HK-2 (cell line): Measurements from ENCODE around the gene LY6G6C.
"Not testable (repeated sequence)": the region's sequence is repeated elsewhere in the genome, so short reads cannot be mapped to it uniquely, and the experiment has no call there.

Source experiments
- DNase-seq: peaks from one replicate; pipeline ENCODE4 v3.0.0-alpha.2; 2018; ENCODE audit not compliant: unreplicated experiment

Gene LY6G6C

DNA sequence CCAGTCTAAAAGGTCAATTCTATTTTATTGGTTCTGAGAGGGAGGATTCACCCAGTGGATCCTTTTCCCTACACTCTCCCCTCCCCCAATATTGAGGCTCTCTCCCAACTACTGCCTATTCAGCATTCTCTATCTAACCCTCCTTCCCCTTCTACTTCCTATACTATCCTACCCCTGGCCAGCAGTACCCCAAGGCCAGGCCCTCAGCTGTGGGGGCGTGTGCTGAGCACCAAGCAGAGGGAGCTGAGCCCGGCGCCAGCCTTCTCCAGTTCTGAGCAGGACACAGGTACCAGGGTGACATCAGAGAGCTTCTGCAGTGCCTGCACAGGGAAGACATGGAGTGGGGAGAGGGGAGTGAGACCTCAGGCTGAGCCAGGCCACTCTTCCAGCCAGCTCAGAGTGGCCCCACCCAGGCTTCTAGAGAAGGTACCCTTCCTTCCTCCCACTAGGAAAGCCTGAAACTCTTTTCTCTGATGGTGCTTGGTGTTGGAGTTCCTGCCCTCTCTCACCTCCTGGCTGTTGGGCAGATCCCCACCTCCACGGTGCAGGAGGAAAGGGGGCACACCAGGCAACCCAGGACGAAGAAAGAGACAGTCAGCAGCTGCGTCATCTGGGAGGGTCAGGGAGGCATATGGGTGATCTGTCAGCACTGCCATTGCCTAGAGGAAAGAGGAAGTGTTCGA, 5.6 kb upstream of the LY6G6C start:
- no peak for DNase-seq

DNA sequence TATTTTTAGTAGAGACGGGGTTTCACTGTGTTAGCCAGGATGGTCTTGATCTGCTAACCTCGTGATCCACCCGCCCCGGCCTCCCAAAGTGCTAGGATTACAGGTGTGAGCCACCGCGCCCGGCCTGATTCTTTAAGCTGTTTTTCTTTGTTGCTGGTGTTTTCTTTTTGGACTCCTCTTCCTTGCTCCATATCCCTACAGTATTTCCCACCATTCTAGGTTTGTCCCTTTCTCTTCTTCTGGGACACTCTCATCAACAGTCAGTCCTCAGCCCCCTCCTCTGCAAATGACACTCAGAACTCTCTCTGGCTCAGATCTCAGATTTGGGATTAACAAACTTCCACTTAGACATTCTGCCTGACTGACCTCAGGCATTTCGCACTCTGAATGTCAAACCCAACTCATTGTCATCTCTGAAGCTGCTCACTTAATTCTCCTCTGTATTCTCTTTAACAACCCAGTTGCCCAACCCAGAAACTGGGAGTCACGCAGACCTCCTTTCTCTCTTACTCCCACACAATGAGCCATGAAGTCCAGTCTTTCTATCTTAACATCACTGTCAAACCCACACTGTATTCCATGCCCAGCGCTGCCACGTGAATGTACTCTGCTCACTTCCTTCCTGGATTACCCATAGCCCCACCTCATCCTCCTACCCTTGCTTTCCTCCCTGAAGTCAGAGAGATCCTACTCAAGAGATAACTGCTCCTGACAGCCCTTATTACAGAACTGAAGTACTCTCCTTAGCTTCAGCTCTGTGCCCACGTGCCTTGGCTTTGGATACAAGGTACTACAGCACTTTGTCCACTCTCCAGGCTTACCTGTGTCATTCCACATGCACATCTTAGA, 4.2 kb upstream of the LY6G6C start:
- DNase-seq: no peak

DNA sequence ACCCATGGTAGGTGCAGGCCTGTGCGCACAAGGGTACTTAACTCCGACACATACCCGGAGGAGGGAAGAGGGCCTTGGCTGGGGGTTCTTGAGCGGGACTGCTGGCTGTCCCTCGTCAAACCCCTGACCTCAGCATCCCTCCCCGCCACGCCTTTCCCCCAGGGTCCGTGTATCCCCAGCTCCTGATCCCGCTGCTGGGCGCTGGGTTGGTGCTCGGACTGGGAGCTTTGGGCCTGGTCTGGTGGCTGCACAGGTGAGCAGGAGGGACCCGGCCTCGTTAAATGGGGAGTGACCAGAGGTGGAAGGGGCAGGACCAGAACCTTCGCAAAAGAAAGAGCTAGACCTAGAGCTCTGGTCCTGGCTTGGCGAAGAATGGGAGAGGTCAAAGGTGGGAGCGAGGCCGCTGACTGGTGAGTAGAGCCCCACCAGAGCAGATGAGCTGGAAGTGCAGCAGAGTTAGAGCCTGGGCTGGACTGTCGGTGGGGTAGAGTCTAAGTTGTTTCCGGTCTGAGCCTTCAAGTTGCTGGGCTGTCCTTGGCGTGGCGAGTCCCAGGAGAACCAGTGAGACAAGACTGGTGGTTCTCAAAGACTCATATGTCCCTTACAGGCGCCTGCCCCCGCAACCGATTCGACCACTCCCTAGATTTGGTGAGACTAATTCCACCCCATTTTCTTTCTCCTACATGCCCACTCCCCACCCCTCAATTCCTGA, 2.6 kb upstream of the LY6G6C start:
- DNase-seq: no peak

- DNase-seq: no peak
Observed at GRCh38 chr6:31723245-31723979, 1.9 kb upstream of the LY6G6C start, which contains the start of gene MPIG6B. MPIG6B (plus strand) TSS chr6:31723373; CDS start chr6:31723384, 11 bp downstream.

- no peak for DNase-seq
Observed at GRCh38 chr6:31722173-31722572, 627 bp upstream of the LY6G6C start.

- DNase-seq: no peak
Observed at GRCh38 chr6:31720196-31720770, 1.3 kb downstream of the LY6G6C start.

DNA sequence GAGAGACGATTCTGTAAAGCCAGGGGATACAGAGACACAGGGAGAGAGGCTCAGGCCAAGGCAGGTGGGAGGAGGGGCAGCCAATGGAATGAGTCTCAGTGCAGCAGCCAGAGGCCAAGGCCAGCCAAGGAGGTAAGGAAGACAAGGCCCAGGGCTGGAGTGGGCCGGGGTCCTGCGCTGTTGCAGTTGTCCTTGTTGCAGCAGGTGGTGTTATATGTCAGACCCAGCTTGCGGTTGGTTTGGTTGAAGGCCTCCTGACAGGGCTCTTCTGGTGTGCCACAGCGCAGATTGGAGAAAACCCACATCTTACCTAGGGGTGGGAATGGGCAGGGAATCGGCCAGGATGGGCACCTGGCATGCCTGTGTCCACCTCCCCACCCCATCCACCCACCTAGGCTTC, 2.5 kb downstream of the LY6G6C start:
- no peak for DNase-seq

- no peak for DNase-seq
Observed at GRCh38 chr6:31718265-31718664, 3.3 kb downstream of the LY6G6C start.

GRCh38 chr6:31717499-31718222, 3.9 kb downstream of the LY6G6C start:
- DNase-seq: no peak

GRCh38 chr6:31715022-31715958, 6.3 kb downstream of the LY6G6C start, which contains the start of gene LY6G6D:
LY6G6D (plus strand) TSS chr6:31715348; CDS start chr6:31715356, 8 bp downstream.
- no peak for DNase-seq

DNA sequence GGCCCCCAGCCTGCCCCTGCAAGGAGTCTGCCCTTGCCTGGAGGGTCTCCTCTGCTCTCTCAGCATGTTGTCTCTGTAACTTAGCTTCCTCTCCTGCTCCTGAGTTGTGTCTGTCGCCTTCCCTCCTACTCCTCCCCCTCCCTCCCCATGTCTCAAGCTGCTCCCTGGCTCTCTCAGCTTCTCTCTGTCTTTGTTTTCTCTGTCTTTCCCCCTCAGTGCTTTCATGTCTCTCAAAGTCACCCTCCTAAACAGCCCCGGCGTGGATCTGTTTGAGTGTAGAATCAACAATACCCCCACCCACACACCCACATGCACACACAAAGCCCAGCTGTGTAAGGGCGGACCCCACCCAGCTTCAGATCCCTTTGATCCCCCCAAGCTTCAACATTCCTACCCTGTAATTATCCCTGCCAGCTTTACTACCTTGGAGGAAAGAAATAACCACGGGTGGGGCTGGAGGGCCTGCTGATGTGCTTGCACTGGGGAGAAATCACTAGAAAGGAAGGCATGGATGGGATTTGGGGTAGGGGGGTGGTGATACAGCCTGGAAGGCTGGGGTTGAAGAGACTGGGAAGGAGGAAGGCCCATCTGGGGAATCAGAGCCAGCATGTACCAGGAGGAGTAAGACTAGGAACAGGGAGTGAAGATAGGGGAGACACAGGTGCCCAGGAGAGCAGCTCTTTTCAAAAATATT, 7.4 kb downstream of the LY6G6C start:
- no peak for DNase-seq

DNA sequence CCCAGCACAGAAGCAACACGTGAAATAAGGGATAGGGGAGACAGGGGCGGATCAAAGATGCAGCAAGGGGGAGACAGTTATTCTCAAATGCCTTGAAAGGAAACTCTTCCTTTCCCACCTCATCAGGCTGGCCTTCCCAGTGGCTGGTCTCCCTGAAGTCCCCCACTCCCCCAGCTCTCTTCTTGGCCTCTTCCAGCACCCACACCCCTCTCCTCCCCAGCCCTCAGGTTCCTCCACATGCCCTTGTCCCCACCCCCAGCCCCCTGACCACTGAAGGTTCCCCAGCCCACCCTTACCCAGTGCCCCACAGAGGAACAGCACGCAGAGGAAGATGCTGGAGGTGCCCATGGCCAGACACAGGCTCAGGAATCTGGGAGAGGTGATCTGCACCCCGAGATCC, 8.1 kb downstream of the LY6G6C start:
- DNase-seq: no peak

DNA sequence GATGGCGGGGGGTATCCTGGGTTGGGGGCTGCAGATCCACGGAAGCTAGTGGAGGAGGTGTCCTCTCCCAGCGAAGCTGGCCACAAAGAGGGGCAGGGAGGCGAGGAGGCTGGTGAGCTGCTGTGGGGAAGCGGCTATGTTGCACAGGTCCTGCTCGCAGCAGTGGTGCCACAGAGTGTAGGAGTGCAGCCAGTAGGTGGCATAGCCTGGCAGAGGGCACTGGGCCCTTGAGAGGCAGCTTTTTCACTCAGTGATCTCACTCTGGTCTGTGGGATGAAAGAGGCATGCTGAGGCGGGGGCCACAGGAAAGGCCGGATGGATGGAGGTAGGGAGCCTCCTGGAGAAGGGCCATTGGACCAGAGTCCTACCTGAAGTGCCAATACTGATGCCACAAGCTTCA, 9.2 kb downstream of the LY6G6C start:
- no peak for DNase-seq

GRCh38 chr6:31711233-31711632, 10.3 kb downstream of the LY6G6C start:
- DNase-seq: no peak

DNA sequence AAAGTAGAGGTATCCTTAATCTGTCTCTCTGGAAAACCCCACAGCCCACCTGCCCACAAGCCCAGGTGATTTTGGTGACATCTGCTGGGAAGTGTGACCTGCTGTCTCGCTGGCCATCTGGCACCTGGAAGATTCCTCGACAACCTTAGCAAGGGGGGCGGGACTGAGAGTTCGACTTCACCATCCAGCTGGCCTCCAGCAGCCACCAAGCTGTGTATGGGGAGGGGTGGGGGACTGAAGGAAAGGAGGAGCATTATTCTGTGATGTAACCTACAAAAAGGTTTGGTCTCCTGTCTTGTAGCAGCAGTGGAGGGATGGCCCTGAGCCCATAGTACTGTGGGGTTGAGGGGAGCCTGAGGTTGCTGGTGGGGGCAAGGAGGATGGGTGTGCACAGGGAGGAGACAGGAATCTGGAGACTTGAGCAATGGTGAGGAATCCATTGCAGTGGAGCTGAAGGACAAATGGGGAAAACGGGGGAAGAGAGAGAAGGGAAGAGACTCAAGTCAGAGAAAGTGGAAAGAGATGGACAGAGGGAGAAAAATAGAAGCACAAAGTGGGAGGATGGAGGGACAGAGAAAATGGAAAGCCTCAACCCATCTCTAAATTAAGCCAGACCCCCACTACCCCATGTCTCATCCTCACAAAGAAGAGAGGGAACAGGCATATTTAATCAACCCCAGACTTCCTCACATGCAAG, 10.9 kb downstream of the LY6G6C start:
- DNase-seq: no peak

DNA sequence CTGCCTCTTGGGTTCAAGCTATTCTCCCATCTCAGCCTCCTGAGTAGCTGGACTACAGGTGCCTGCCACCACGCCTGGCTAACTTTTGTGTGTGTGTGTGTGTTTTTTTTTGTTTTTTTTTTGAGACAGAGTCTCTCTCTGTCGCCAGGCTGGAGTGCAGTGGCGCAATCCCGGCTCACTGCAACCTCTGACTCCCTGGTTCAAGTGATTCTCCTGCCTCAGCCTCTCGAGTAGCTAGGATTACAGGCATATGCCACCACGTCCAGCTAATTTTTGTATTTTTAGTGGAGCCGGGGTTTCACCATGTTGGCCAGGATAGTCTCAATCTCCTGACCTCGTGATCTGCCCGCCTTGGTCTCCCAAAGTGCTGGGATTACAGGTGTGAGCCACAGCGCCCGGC, 12.4 kb downstream of the LY6G6C start:
- DNase-seq: not testable (repeated sequence)

DNA sequence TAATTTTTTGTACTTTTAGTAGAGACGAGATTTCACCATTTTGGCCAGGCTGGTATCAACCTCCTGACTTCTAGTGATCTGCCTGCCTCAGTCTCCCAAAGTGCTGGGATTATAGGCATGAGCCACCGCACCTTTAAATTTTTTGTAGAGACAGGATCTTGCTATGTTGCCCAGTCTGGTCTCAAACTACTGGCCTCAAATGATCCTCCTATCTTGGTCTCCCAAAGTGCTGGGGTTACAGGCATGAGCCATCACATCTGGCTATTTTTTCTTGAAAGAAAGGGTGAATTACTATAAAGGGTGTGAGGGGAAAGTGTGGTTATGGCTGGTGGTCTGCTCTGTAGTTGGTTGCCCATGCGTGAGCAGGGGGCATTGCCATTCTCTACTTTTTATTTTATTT, 13.3 kb downstream of the LY6G6C start:
- no peak for DNase-seq

- DNase-seq: no peak
Observed at GRCh38 chr6:31707701-31708100, 13.8 kb downstream of the LY6G6C start.
